HUES64 (cell line): Measurements from ENCODE around the gene AKR1C4.
"Not testable (repeated sequence)": the region's sequence is repeated elsewhere in the genome, so short reads cannot be mapped to it uniquely, and the experiment has no call there.

ENCODE experiments used
- H3K27ac ChIP-seq: 2 replicates; pipeline ENCODE4 v1.7.0; 2013; ENCODE audit warnings: low read depth, low read length, inconsistent platforms
- H3K27me3 ChIP-seq: 2 replicates; pipeline ENCODE4 v1.6.1; 2013; ENCODE audit warnings: mild to moderate bottlenecking, low read length; ENCODE audit not compliant: insufficient read depth
- H3K36me3 ChIP-seq: 2 replicates; pipeline ENCODE4 v1.6.1; 2013; ENCODE audit warnings: mild to moderate bottlenecking, low read length; ENCODE audit not compliant: insufficient read depth
- H3K4me1 ChIP-seq: 2 replicates; pipeline ENCODE4 v1.6.1; 2013; ENCODE audit warnings: mild to moderate bottlenecking, low read length, moderate library complexity; ENCODE audit not compliant: insufficient read depth
- H3K4me3 ChIP-seq: 2 replicates; pipeline ENCODE4 v1.5.1; 2013; ENCODE audit warnings: mild to moderate bottlenecking, low read length, moderate library complexity
- H3K9ac ChIP-seq: 2 replicates; pipeline ENCODE4 v1.6.1; 2013; ENCODE audit warnings: mild to moderate bottlenecking, low read depth, low read length
- H3K9me3 ChIP-seq: 2 replicates; pipeline ENCODE4 v1.6.1; 2013; ENCODE audit warnings: low read depth, low read length; ENCODE audit not compliant: insufficient read depth
- WGBS: fragments of 150-250, 120-280 bp; methylation state at CpG from one replicate; pipeline ENCODE4 v1.1.7; 2013; ENCODE audit warnings: missing lambda C conversion rate; 5-methylcytosine and 5-hydroxymethylcytosine counted together

Gene AKR1C4

GRCh38 chr10:5242585-5242984 is 45.9 kb downstream of the AKR1C4 start:
- WGBS, result 86% methylated on average over 1 of the region's 1 CpG
- H3K27ac ChIP-seq, result no peak overlapping the region
- H3K4me1 ChIP-seq, result no peaks in the 10 kb centered on the region

GRCh38 chr10:5243521-5243987 is 46.9 kb downstream of the AKR1C4 start:
- H3K27me3 ChIP-seq, result no peaks in the 10 kb centered on the region
- no peak overlapping the region for H3K9ac ChIP-seq
- WGBS, result 89% methylated on average over 1 of the region's 1 CpG
- no peak overlapping the region for H3K4me3 ChIP-seq
- no peaks in the 10 kb centered on the region for H3K36me3 ChIP-seq
- no peak overlapping the region for H3K27ac ChIP-seq
- H3K9me3 ChIP-seq, result no peaks in the 10 kb centered on the region
- H3K4me1 ChIP-seq, result no peaks in the 10 kb centered on the region

More at GRCh38 chr10:5242585-5242984, 45.9 kb downstream of the AKR1C4 start:
- Histone ChIP-seq H3K36me3 (no peaks in the 10 kb centered on the region), H3K27me3 (no peaks in the 10 kb centered on the region), H3K9me3 (no peaks in the 10 kb centered on the region), H3K9ac (no peak overlapping the region), H3K4me3 (no peak overlapping the region)

GRCh38 chr10:5252177-5253037 is 55.8 kb downstream of the AKR1C4 start:
- no peak overlapping the region for H3K9ac ChIP-seq

GRCh38 chr10:5254488-5254887 is 57.9 kb downstream of the AKR1C4 start:
- Histone ChIP-seq H3K4me1 (no peaks in the 10 kb centered on the region), H3K27me3 (no peaks in the 10 kb centered on the region), H3K9me3 (no peaks in the 10 kb centered on the region), H3K36me3 (no peaks in the 10 kb centered on the region), H3K4me3 (no peak overlapping the region), H3K9ac (no peak overlapping the region), H3K27ac (no peak overlapping the region)
- WGBS, result 83% methylated on average over 4 of the region's 4 CpGs

More at GRCh38 chr10:5252177-5253037, 55.8 kb downstream of the AKR1C4 start:
- no peaks in the 10 kb centered on the region for H3K36me3 ChIP-seq
- H3K4me3 ChIP-seq, result no peak overlapping the region
- H3K27ac ChIP-seq, result no peak overlapping the region
- no peaks in the 10 kb centered on the region for H3K27me3 ChIP-seq
- 75% methylated on average over 8 of the region's 8 CpGs for WGBS
- H3K4me1 ChIP-seq, result no peaks in the 10 kb centered on the region
- no peaks in the 10 kb centered on the region for H3K9me3 ChIP-seq

- not testable (repeated sequence) for H3K4me3 ChIP-seq, H3K27me3 ChIP-seq, H3K9me3 ChIP-seq, H3K36me3 ChIP-seq, H3K27ac ChIP-seq, H3K9ac ChIP-seq, H3K4me1 ChIP-seq
- WGBS, result 100% methylated on average over 2 of the region's 3 CpGs
Measured at GRCh38 chr10:5257768-5258167, 61.1 kb downstream of the AKR1C4 start.

GRCh38 chr10:5259132-5259951 is 62.7 kb downstream of the AKR1C4 start:
- Histone ChIP-seq H3K9me3 (peaks cover 6% of the 10 kb centered on the region), H3K27ac (no peak overlapping the region), H3K4me1 (0 out of 2 replicates have a peak, but pooled peaks cover 3% of the 10 kb centered on the region), H3K4me3 (no peak overlapping the region), H3K9ac (no peak overlapping the region), H3K36me3 (no peaks in the 10 kb centered on the region), H3K27me3 (no peaks in the 10 kb centered on the region)
- 77% methylated on average over 5 of the region's 6 CpGs for WGBS

- 92% methylated on average over 5 of the region's 5 CpGs for WGBS
- Histone ChIP-seq H3K4me1 (0 out of 2 replicates have a peak, but pooled peaks cover 3% of the 10 kb centered on the region), H3K9me3 (peaks cover 14% of the 10 kb centered on the region), H3K4me3 (no peak overlapping the region), H3K27me3 (no peaks in the 10 kb centered on the region), H3K27ac (no peak overlapping the region), H3K36me3 (no peaks in the 10 kb centered on the region), H3K9ac (no peak overlapping the region)
Measured at GRCh38 chr10:5259952-5260578, 63.4 kb downstream of the AKR1C4 start.

GRCh38 chr10:5260828-5261227 is 64.2 kb downstream of the AKR1C4 start:
- no peak overlapping the region for H3K27ac ChIP-seq
- no peaks in the 10 kb centered on the region for H3K27me3 ChIP-seq
- no peak overlapping the region for H3K9ac ChIP-seq
- H3K36me3 ChIP-seq, result no peaks in the 10 kb centered on the region
- 91% methylated on average over 3 of the region's 3 CpGs for WGBS
- peaks cover 17% of the 10 kb centered on the region for H3K9me3 ChIP-seq
- 0 out of 2 replicates have a peak, but pooled peaks cover 3% of the 10 kb centered on the region for H3K4me1 ChIP-seq
- no peak overlapping the region for H3K4me3 ChIP-seq

- Histone ChIP-seq H3K27me3 (no peaks in the 10 kb centered on the region), H3K9ac (no peak overlapping the region), H3K4me3 (no peak overlapping the region), H3K9me3 (peaks cover 25% of the 10 kb centered on the region), H3K4me1 (0 out of 2 replicates have a peak, but pooled peaks cover 2% of the 10 kb centered on the region), H3K27ac (no peak overlapping the region), H3K36me3 (no peaks in the 10 kb centered on the region)
- WGBS, result 94% methylated on average over 1 of the region's 1 CpG
Measured at GRCh38 chr10:5265139-5265538, 68.5 kb downstream of the AKR1C4 start.

- H3K9ac ChIP-seq, result no peak overlapping the region
- H3K27ac ChIP-seq, result no peak overlapping the region
- H3K4me1 ChIP-seq, result no peaks in the 10 kb centered on the region
- WGBS, result 42% methylated on average over 1 of the region's 1 CpG
- no peaks in the 10 kb centered on the region for H3K27me3 ChIP-seq
- H3K9me3 ChIP-seq, result peaks cover 25% of the 10 kb centered on the region
- no peaks in the 10 kb centered on the region for H3K36me3 ChIP-seq
- no peak overlapping the region for H3K4me3 ChIP-seq
Measured at GRCh38 chr10:5266351-5266750, 69.7 kb downstream of the AKR1C4 start.

GRCh38 chr10:5266804-5267203 is 70.2 kb downstream of the AKR1C4 start:
- H3K27ac ChIP-seq, result no peak overlapping the region
- H3K9ac ChIP-seq, result no peak overlapping the region
- H3K4me1 ChIP-seq, result no peaks in the 10 kb centered on the region
- no peak overlapping the region for H3K4me3 ChIP-seq
- H3K36me3 ChIP-seq, result no peaks in the 10 kb centered on the region
- H3K27me3 ChIP-seq, result no peaks in the 10 kb centered on the region
- 83% methylated on average over 1 of the region's 1 CpG for WGBS
- H3K9me3 ChIP-seq, result peaks cover 25% of the 10 kb centered on the region
